Stomach smooth muscle (tissue), 2 donors: ENCODE results near the gene PIERCE2.
"Not testable (repeated sequence)": the region's sequence is repeated elsewhere in the genome, so short reads cannot be mapped to it uniquely, and the experiment has no call there.

Experiments used
- H3K27ac ChIP-seq: one replicate; pipeline ENCODE4 v1.7.0; 2013; ENCODE audit warnings: mild to moderate bottlenecking, low read length, inconsistent platforms
- H3K27me3 ChIP-seq, 2 donors: one replicate each; pipeline ENCODE4 v1.7.0; 2013; ENCODE audit warnings: low read length in 2 of 2; ENCODE audit not compliant: insufficient read depth in 2 of 2, control insufficient read depth in 1 of 2
- H3K36me3 ChIP-seq, 2 donors: one replicate each; pipeline ENCODE4 v1.7.0; 2013; ENCODE audit warnings: low read length in 2 of 2; ENCODE audit not compliant: control insufficient read depth in 2 of 2, insufficient read depth in 2 of 2
- H3K4me1 ChIP-seq: one replicate; pipeline ENCODE4 v1.7.0; 2013; ENCODE audit warnings: low read length; ENCODE audit not compliant: control insufficient read depth, insufficient read depth
- H3K4me3 ChIP-seq, 2 donors: one replicate each; pipeline ENCODE4 v1.7.0; 2013; ENCODE audit warnings: low read length in 2 of 2
- H3K9ac ChIP-seq, 2 donors: one replicate each; pipeline ENCODE4 v1.7.0; 2013; ENCODE audit warnings: low read length in 2 of 2, mild to moderate bottlenecking in 1 of 2
- H3K9me3 ChIP-seq, 2 donors: one replicate each; pipeline ENCODE4 v1.7.0; 2013; ENCODE audit warnings: low read length in 2 of 2; ENCODE audit not compliant: control insufficient read depth in 2 of 2
- donor health status: healthy.
- donor health status: Pancreatic carcinoma.

PIERCE2 gene

DNA sequence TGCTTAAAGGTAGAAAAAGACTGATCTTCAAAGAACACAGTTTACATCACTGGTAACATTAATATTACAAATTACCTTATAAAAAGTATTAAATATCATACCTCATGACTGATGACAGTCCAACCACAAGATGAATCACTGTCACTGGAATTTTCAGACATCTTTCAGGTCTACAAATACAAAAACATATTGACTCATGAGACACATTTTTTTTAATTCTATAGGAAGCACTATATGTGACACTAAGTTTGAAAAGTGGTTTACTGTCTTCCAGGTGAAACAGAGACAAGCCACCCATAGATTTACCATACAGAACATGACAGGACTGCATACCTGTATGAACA, 19.1 kb upstream of the PIERCE2 start:
- no peak overlapping the region for H3K9ac ChIP-seq
- no peaks in the 10 kb centered on the region for H3K4me1 ChIP-seq
- no peak overlapping the region for H3K27ac ChIP-seq
- no peaks in the 10 kb centered on the region for H3K27me3 ChIP-seq
- H3K4me3 ChIP-seq, result no peak overlapping the region
- H3K36me3 ChIP-seq, result peaks cover 4 to 6% of the 10 kb centered on the region in 2 donors
- H3K9me3 ChIP-seq, result no peaks in the 10 kb centered on the region

DNA sequence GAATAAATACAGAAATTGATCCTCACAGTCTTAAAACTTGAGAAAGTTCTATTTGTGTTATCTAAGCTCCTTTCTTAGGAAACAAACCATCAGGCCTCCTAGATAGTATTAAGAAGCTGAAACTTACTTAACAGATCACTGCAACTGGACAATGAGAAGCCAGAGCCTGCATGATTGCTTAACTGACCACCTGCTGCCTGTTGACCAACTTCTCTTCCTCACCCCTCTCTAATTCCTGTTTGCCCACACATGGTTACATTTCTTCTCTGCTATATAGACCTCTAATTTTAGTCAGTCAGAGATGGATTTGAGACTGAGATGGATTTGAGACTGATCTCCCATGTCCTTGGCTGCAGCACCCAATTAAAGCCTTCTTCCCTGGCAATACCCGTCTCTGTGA, 13.6 kb upstream of the PIERCE2 start:
- Histone ChIP-seq H3K4me1 (no peaks in the 10 kb centered on the region), H3K9me3 (no peaks in the 10 kb centered on the region), H3K27ac (no peak overlapping the region), H3K9ac (no peak overlapping the region), H3K36me3 (no peaks in the 10 kb centered on the region), H3K4me3 (no peak overlapping the region), H3K27me3 (no peaks in the 10 kb centered on the region)

DNA sequence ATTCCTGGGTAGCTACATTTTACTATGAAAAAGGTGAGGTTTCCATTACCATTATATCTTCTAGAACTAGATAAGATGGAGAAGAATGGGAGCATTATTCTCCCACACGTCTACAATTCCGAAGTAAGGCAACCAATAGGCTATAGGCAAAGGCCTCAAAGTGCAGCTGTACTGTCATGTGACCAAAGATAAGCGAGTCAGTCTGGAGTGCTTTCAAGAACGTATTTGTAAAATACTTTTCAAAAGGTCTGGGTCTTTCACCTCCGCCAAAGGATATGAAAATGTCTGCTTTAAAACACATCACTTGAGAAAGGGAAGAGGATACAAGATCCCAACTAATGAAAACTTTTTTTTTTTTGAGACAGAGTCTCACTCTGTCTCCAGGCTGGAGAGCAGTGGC, 10.1 kb upstream of the PIERCE2 start:
- Histone ChIP-seq H3K36me3 (no peaks in the 10 kb centered on the region), H3K9me3 (no peaks in the 10 kb centered on the region), H3K27me3 (no peaks in the 10 kb centered on the region), H3K4me3 (no peak overlapping the region), H3K9ac (no peak overlapping the region), H3K27ac (no peak overlapping the region), H3K4me1 (no peaks in the 10 kb centered on the region)

DNA sequence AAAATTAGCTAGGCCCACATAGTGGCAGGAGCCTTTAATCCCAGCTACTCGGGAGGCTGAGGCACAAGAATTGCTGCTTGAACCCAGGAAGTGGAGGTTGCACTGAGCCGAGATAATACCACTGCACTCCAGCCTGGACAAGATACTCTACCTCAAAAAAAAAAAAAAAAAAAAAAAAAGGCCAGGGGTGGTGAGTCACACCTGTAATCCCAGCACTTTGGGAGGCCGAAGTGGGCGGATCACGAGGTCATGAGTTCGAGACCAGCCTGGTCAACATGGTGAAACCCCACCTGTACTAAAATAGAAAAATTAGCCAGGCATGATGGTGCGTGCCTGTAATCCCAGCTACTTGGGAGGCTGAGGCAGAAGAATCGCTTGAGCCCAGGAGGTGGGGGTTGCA, 8.2 kb upstream of the PIERCE2 start:
- H3K9ac ChIP-seq, result not testable (repeated sequence)

DNA sequence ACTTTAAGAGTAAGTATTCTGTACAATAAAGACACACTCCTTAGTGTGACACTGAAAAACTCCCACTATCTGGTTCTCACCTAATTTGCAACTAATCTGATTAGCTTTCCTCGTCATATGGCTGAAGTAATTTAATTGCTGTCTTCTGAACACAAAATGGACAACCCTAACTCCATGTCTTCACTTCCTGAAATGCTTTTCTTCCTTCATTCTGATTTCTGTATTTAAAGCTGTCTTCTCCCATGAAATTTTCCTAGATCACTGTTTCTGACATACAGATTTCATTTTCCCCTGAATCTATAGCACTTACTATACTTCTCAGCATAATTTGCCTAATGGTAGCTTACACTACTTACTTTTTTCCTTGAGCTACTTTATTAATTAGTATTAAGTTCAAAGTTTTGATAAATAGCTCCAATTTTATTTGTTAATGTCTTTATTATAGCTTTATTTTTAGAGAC, 6.5 kb upstream of the PIERCE2 start:
- H3K9ac ChIP-seq, result no peak overlapping the region
- no peak overlapping the region for H3K4me3 ChIP-seq
- no peak overlapping the region for H3K27ac ChIP-seq
- H3K27me3 ChIP-seq, result no peaks in the 10 kb centered on the region
- H3K4me1 ChIP-seq, result no peaks in the 10 kb centered on the region
- H3K36me3 ChIP-seq, result no peaks in the 10 kb centered on the region
- H3K9me3 ChIP-seq, result no peaks in the 10 kb centered on the region

More for the DNA sequence above, 8.2 kb upstream of the PIERCE2 start:
- H3K36me3 ChIP-seq, H3K27me3 ChIP-seq, H3K4me1 ChIP-seq, H3K4me3 ChIP-seq, H3K27ac ChIP-seq, H3K9me3 ChIP-seq: not testable (repeated sequence)

DNA sequence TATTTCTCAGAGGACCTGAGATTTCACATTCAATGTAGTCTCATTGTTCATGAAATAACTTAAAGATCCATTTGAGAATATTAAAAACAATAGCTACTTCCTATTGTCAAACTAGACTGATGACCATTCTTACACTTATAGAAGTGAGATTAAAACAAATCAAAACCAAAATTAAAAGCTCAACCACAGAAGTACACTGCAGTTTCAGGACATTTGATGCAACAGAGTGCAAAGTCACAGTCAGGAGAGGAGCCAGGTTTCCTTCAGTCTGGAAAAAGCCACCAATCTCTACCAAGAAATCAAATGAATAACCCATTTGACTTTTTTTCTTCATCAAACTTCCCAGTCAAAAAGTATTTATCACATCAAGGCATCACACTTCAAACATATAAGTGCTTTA, 5.6 kb upstream of the PIERCE2 start:
- Histone ChIP-seq H3K27me3 (no peaks in the 10 kb centered on the region), H3K27ac (no peak overlapping the region)

DNA sequence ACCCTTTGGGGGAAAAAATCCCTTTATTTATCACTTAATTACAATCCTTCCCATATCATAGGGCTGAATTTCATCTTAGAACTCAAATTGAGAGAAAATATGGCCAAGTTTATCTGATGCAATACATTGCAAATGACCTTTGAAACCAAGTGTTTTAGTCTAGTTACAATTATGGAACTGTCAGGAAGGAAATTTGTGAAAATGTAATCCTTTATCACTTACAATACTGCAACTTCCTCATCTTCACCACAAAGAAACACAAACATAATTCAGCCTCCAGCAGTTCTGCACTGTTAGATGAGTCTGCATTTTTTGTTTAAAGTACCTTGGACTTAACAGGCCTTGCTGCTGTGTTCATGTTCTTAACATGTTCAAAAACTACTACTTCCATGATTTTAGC, 4.8 kb upstream of the PIERCE2 start:
- H3K27me3 ChIP-seq, result no peaks in the 10 kb centered on the region
- H3K4me1 ChIP-seq, result peaks cover under 1% of the 10 kb centered on the region
- H3K9ac ChIP-seq, result no peak overlapping the region
- no peak overlapping the region for H3K27ac ChIP-seq
- H3K9me3 ChIP-seq, result no peaks in the 10 kb centered on the region
- H3K36me3 ChIP-seq, result no peaks in the 10 kb centered on the region
- no peak overlapping the region for H3K4me3 ChIP-seq

More for the DNA sequence above, 5.6 kb upstream of the PIERCE2 start:
- Histone ChIP-seq H3K36me3 (no peaks in the 10 kb centered on the region), H3K4me1 (no peaks in the 10 kb centered on the region), H3K4me3 (no peak overlapping the region), H3K9ac (no peak overlapping the region), H3K9me3 (no peaks in the 10 kb centered on the region)

DNA sequence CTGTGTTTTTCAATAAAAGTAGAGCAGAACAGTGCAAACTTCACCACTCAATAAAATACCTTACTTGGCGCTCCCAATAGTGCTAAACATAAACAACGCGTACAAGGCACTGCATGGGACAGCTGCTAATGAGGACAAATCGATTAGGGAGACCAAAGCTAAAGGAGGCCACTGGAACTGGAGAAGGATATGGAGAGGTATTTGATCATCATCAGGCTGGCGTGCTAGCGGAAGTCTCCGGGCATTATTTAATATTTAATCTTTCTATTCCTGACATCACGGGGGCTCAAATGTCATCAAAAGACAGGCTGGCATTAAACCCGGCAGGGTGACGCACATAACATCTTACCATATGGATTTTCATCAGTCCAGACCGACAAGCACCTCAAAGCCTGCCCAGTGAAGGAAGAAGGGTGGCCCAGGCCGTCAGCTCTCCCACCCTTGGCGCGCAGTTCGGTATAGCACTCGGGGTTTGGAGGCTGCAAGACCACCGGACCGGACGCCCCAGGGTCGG, 740 bp upstream of the PIERCE2 start:
- H3K27me3 ChIP-seq, result no peaks in the 10 kb centered on the region
- peak overlapping the region; percentile 88 for H3K27ac ChIP-seq
- no peaks in the 10 kb centered on the region for H3K9me3 ChIP-seq
- peak overlapping the region; percentile 83 to 96 for H3K4me3 ChIP-seq
- no peaks in the 10 kb centered on the region for H3K36me3 ChIP-seq
- peaks cover 6% of the 10 kb centered on the region for H3K4me1 ChIP-seq
- peak overlapping the region; percentile 56 to 92 for H3K9ac ChIP-seq

DNA sequence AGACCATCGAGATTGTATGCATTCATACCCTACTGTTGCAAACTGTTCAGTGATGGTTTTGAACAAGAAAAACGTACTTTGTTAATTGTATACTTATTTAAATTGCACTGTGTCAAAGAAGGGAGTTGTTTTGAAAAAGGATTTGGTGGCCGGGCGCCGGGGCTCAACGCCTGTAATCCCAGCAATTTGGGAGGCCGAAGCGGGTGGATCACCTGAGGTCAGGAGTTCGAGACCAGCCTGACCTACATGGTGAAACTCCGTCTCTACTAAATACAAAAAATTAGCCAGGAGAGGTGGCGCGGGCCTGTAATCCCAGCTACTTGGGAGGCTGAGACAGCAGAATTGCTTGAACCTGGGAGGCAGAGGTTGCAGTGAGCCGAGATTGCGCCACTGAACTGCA, 681 bp downstream of the PIERCE2 start:
- H3K27me3 ChIP-seq, H3K36me3 ChIP-seq, H3K4me1 ChIP-seq, H3K9me3 ChIP-seq: not testable (repeated sequence)
- H3K4me3 ChIP-seq, result peak overlapping the region; percentile 83 to 96
- peak overlapping the region; percentile 41 for H3K27ac ChIP-seq
- H3K9ac ChIP-seq, result peak overlapping the region; percentile 60 to 76

DNA sequence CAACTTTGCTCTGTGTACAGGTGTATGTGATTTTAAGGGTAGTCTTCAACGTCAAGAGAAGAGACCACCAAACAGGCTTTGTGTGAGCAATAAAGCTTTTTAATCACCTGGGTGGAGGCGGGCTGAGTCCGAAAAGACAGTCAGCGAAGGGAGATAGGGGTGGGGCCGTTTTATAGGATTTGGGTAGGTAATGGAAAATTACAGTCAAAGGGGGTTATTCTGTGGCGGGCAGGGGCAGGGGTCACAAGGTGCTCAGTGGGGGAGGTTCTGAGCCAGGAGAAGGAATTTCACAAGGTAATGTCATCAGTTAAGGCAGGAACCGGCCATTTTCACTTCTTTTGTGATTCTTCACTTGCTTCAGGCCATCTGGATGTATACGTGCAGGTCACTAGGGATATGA, 9.4 kb downstream of the PIERCE2 start:
- not testable (repeated sequence) for H3K4me1 ChIP-seq, H3K36me3 ChIP-seq, H3K27me3 ChIP-seq, H3K27ac ChIP-seq, H3K4me3 ChIP-seq, H3K9ac ChIP-seq, H3K9me3 ChIP-seq

DNA sequence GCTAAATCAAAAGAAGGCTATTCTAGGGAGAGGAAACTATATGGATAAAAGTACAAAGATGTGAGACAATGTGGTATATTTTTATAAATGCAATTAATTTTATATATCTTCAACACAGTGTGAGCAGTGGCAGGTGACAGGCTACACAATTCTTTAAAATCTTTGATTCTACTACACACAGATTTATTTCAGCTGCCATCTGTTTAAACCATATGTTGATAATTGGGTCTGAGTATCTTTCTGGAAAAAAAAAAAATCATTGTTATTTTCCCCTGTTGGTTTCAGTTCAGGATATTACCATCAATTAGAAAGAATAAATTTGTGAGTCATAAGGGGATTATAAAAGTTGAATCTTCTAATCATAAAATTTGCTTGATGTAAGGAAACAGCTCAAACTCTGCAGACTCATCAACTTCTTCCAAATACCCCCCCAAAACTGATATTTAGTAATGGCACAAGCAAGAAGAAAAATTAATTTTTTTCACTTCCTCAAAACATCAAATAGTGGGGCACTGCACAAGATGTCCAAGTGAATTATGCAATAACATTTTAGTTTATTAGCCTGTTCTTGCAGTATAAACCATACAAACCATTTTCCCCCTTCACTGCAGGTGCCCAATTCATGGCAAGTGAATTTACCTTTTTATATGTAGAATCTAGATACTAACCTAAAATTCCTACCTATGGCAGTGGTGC, 12.0 kb downstream of the PIERCE2 start:
- H3K4me1 ChIP-seq, result no peaks in the 10 kb centered on the region
- no peak overlapping the region for H3K27ac ChIP-seq
- H3K27me3 ChIP-seq, result no peaks in the 10 kb centered on the region
- H3K36me3 ChIP-seq, result no peaks in the 10 kb centered on the region
- no peak overlapping the region for H3K4me3 ChIP-seq
- no peak overlapping the region for H3K9ac ChIP-seq
- H3K9me3 ChIP-seq, result no peaks in the 10 kb centered on the region
